GM12875 (cell line): ENCODE data around the gene STX8.

Source experiments
- H3K4me3 ChIP-seq: one replicate; pipeline ENCODE4 v1.5.1; 2011; ENCODE audit warnings: low read depth, low read length, control low read depth
- CTCF ChIP-seq: IDR thresholded peaks from 2 replicates; pipeline ENCODE4 v1.5.1; 2011; ENCODE audit warnings: low read depth, mild to moderate bottlenecking, control low read depth, inconsistent platforms, low read length, moderate library complexity, borderline replicate concordance; ENCODE audit not compliant: insufficient read depth

Gene STX8

GRCh38 chr17:9256751-9257629 is 318.6 kb downstream of the STX8 start:
- no peak overlapping the region for H3K4me3 ChIP-seq
- no peak for TF ChIP-seq CTCF

- H3K4me3 ChIP-seq, result no peak overlapping the region
- TF ChIP-seq CTCF, result no peak
Measured at GRCh38 chr17:9256361-9256750, 319.3 kb downstream of the STX8 start.

DNA sequence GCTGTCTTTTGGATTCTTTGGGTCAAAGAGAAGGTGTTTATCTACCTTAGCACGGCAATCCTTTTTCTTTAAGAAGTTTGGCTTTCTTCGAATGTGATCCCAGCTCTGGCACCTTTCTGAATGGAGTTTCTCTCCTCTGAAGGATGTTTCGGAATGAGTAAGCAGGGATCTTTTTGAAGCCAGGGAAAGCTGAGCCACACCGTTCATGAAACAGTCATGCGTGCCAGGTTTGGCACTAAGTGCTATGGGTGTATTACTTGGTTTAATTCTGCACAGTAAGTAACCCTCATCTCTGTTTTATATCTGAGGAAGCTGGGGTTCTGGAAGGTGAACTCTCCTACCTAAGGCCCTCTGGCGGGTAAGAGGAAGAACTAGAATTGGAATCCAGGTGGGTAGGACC is 319.8 kb downstream of the STX8 start:
- no peak overlapping the region for H3K4me3 ChIP-seq
- no peak for TF ChIP-seq CTCF

DNA sequence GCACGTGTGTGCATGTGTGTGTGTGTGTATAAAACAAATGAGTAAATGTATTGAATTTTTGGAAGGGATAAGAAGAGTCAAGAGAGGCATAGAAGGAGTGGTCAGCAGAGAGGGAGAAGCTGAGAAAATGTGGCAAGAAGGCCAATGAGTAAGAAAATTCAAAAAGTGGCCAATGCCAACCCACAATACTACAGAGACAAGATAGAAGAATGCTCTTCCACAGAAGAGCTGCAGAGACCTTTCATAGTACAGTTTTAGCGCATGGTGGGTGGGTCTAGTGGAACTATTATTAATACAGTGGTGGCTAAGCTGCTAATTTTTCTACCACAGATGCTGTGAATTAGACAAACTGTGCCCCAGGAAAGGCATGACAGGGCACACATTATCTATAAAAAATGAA is 320.8 kb downstream of the STX8 start:
- H3K4me3 ChIP-seq, result no peak overlapping the region
- TF ChIP-seq CTCF, result no peak

GRCh38 chr17:9253308-9253707 is 322.3 kb downstream of the STX8 start:
- H3K4me3 ChIP-seq, result no peak overlapping the region
- TF ChIP-seq CTCF, result no peak

DNA sequence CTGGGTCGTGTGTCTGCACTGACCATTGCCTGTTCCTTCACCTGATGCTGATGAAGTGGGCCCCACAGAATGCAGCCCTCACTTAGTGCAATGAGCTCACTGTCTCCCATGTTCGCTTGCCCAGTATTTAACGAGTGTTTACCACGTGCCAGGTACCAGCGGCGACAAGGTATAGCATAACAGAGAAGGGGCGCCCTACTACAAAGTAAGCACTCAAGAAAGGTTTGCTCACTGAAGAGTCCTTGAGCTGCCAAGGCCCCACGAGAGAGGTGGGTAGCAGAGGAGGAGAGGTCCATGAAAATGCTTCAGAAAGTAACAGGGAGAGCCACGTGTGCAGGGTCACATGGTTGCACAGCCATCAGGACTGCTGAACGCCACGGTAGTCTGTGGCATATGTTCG is 324.3 kb downstream of the STX8 start:
- no peak overlapping the region for H3K4me3 ChIP-seq
- no peak for TF ChIP-seq CTCF
